Measurements from ENCODE around the gene LGALS4.

- TF ChIP-seq CTCF (IDR thresholded peaks at IDR 0.05; ENCODE audit: insufficient read depth, low read depth, low read length): no peak
- no peak for TF ChIP-seq EZH2 (IDR thresholded peaks at IDR 0.05; ENCODE audit: insufficient read depth, low read length)
These were observed 19.6 kb downstream of the LGALS4 start for GRCh38 chr19:38793177-38793576.
